HT1080 (cell line): Measurements from ENCODE around the gene HPS4. TPM values are rescaled to one million over a fixed set of nuclear protein-coding genes. Genes with fewer than 3 reads are reported as not detected.

Experiments
- DNase-seq: peaks from one replicate; pipeline ENCODE4 v3.0.0-alpha.2; 2015; ENCODE audit warnings: low read depth
- total RNA-seq: library from RNA; depleted of rRNA; stranded (reverse); fragments of >200 nt; shearing (Covaris generic); gene quantifications from 2 replicates; pipeline ENCODE4 v1.2.3, GENCODE V29; 2014

The HPS4 gene
- total RNA-seq, 1 experiment from 2014 or later, result 28.6 TPM

- no peak for DNase-seq
Observed at GRCh38 chr22:26470807-26471206, 12.8 kb downstream of the HPS4 start.

GRCh38 chr22:26466196-26466595 is 17.4 kb downstream of the HPS4 start:
- DNase-seq, result no peak

GRCh38 chr22:26464312-26464711 is 19.3 kb downstream of the HPS4 start:
- no peak for DNase-seq

GRCh38 chr22:26463688-26464087 is 19.9 kb downstream of the HPS4 start:
- no peak for DNase-seq

- no peak for DNase-seq
Observed at GRCh38 chr22:26463101-26463661, 20.4 kb downstream of the HPS4 start.

- no peak for DNase-seq
Observed at GRCh38 chr22:26462641-26463040, 20.9 kb downstream of the HPS4 start.

- DNase-seq, result no peak
Observed at GRCh38 chr22:26462051-26462450, 21.5 kb downstream of the HPS4 start.

- DNase-seq, result peak; percentile 42
Observed at GRCh38 chr22:26461188-26461810, 22.3 kb downstream of the HPS4 start.

- no peak for DNase-seq
Observed at GRCh38 chr22:26460202-26460601, 23.4 kb downstream of the HPS4 start.

GRCh38 chr22:26457661-26458272 is 25.8 kb downstream of the HPS4 start:
- no peak for DNase-seq

GRCh38 chr22:26453812-26454500 is 29.6 kb downstream of the HPS4 start:
- no peak for DNase-seq

- DNase-seq, result no peak
Observed at GRCh38 chr22:26453216-26453615, 30.4 kb downstream of the HPS4 start.

- no peak for DNase-seq
Observed at GRCh38 chr22:26452236-26453016, 31.2 kb downstream of the HPS4 start.

- DNase-seq, result no peak
Observed at GRCh38 chr22:26450453-26451185, 33.0 kb downstream of the HPS4 start.

GRCh38 chr22:26448941-26449340 is 34.6 kb downstream of the HPS4 start:
- DNase-seq, result no peak

GRCh38 chr22:26448334-26448733 is 35.2 kb downstream of the HPS4 start:
- no peak for DNase-seq

GRCh38 chr22:26447584-26448329 is 35.8 kb downstream of the HPS4 start:
- no peak for DNase-seq

- DNase-seq, result no peak
Observed at GRCh38 chr22:26446808-26447515, 36.6 kb downstream of the HPS4 start.

- DNase-seq, result no peak
Observed at GRCh38 chr22:26445577-26446275, 37.9 kb downstream of the HPS4 start.
